Calu3 (cell line): Measurements from ENCODE around the gene GPC3. TPM values are rescaled to one million over a fixed set of nuclear protein-coding genes. Genes with fewer than 3 reads are reported as not detected.

Source experiments
- BruUV-seq: library from RNA; stranded (reverse); fragments of 400-500 nt; replicated peaks from 2 replicates; lab custom pipeline; 2021; lab: Mats Ljungman, UMichigan
- CTCF ChIA-PET: fragments of 300-600 bp; sonication (Branson Sonifier 250); formaldehyde crosslinking; loops from one replicate; lab custom pipeline; 2022; ENCODE audit warnings: antibody characterized with exemption; lab: Charles Lee
- DNase-seq: peaks from one replicate; pipeline ENCODE4 v3.0.0; 2022
- H3K27ac Mint-ChIP-seq: one replicate; pipeline ENCODE4 v1.8.0; 2022; ENCODE audit warnings: mixed read lengths; ENCODE audit not compliant: unreplicated experiment
- H3K27me3 Mint-ChIP-seq: one replicate; pipeline ENCODE4 v1.8.0; 2022; ENCODE audit warnings: mixed read lengths; ENCODE audit not compliant: unreplicated experiment
- H3K36me3 Mint-ChIP-seq: one replicate; pipeline ENCODE4 v1.8.0; 2022; ENCODE audit warnings: mild to moderate bottlenecking, moderate library complexity, mixed read lengths; ENCODE audit not compliant: insufficient read depth, unreplicated experiment
- H3K4me1 Mint-ChIP-seq: one replicate; pipeline ENCODE4 v1.8.0; 2022; ENCODE audit warnings: mild to moderate bottlenecking, low read depth, mixed read lengths; ENCODE audit not compliant: unreplicated experiment
- H3K4me3 Mint-ChIP-seq: one replicate; pipeline ENCODE4 v1.8.0; 2022; ENCODE audit warnings: mild to moderate bottlenecking, low read depth, moderate library complexity, mixed read lengths; ENCODE audit not compliant: unreplicated experiment
- H3K9me3 Mint-ChIP-seq: one replicate; pipeline ENCODE4 v1.8.0; 2022; ENCODE audit warnings: low read depth, mixed read lengths; ENCODE audit not compliant: unreplicated experiment
- intact Hi-C: fragments of 100-400 bp; cut with micrococcal nuclease; formaldehyde crosslinking; loops from one replicate; pipeline ENCODE4 v1.10.0; 2022; ENCODE audit not compliant: unreplicated experiment
- total RNA-seq: library from RNA; stranded (reverse); gene quantifications from 2 replicates; pipeline ENCODE4 v1.2.3, GENCODE V29; 2022
- TF ChIP-seq, protein P1 (sequence below): fragments of 200-600 bp; IDR thresholded peaks from one replicate; pipeline ENCODE4 v1.8.0; 2022; ENCODE audit warnings: antibody characterized with exemption; ENCODE audit not compliant: unreplicated experiment

The GPC3 gene
- total RNA-seq, 1 experiment from 2014 or later, result 2.3 TPM

DNA sequence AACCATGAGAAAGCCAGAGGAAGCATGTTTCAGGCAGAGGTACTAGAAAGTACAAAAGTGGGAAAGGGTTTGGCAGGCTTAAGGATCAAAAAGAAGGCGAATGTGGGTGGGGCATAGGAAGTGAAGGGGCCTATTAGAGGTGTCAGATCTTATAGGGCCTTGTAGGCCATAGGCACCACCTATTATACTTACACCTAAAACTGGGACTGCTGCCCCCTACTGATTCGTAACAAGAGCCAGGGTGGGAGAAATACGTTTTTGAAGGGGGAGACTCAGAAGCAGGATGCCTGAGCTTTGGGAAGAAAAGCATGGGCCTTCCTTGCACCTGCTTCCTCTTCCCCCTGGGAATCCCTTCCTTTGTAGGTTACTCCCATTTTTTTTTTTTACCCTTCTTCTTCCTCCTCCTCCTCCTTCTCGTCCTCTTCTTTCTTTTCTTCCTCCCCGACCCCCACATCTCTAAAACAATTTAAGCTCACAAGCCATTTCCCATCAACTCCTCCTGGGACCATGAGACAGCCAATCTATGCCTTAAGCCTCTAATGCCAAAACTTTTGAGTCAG, 40.7 kb upstream of the GPC3 start:
- H3K4me3 Mint-ChIP-seq, result peak overlapping the region; percentile 53
- DNase-seq, result no peak

DNA sequence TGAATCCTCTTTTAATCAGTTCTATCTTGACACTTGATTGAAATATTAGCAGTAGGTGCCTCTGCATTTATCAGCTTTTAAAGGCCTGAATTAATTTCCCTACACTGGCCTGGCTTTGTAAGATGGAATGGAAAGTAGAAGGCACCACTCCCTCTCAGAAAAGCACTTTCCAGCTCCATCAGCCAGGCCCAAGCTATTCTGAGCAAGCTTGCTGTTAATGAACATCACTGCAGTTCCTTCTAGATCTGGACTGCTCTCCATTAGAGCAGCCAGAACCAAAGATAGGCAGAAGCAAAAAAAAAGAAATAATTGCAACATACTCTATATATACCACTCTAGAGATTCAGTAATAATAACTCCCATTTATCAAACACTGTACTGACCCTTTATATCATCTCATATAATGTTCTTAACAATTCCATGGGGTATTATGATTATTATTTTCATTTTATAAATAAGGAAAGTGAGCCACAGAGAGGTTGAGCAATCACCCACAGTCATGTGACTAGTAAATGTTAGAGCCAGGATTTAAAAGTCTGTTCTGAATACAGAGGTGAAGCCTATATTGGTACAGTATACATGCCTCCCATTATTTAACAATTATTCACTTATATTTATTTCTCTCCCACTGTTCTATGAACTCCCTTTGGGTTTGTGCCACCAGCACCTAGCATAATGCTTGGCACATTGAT, 39.4 kb upstream of the GPC3 start:
- Mint-ChIP-seq H3K4me1 (peaks cover 9% of the 10 kb centered on the region), H3K9me3 (no peaks in the 10 kb centered on the region), H3K36me3 (no peaks in the 10 kb centered on the region), H3K4me3 (no peak overlapping the region), H3K27ac (no peak overlapping the region), H3K27me3 (no peaks in the 10 kb centered on the region)
- no peak for DNase-seq
- TF ChIP-seq, protein P1, sequence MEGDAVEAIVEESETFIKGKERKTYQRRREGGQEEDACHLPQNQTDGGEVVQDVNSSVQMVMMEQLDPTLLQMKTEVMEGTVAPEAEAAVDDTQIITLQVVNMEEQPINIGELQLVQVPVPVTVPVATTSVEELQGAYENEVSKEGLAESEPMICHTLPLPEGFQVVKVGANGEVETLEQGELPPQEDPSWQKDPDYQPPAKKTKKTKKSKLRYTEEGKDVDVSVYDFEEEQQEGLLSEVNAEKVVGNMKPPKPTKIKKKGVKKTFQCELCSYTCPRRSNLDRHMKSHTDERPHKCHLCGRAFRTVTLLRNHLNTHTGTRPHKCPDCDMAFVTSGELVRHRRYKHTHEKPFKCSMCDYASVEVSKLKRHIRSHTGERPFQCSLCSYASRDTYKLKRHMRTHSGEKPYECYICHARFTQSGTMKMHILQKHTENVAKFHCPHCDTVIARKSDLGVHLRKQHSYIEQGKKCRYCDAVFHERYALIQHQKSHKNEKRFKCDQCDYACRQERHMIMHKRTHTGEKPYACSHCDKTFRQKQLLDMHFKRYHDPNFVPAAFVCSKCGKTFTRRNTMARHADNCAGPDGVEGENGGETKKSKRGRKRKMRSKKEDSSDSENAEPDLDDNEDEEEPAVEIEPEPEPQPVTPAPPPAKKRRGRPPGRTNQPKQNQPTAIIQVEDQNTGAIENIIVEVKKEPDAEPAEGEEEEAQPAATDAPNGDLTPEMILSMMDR, result no peak
- intact Hi-C loops, result loop anchor here (5.0 to 10.0 kb wide), 2 partner anchors 180 to 328 kb away; no protein-coding TSS in a partner anchor
- CTCF ChIA-PET, result no interaction called here
- BruUV-seq, result no TSS peak

More for the DNA sequence above, 40.7 kb upstream of the GPC3 start:
- peaks cover 9% of the 10 kb centered on the region for H3K4me1 Mint-ChIP-seq
- BruUV-seq, result no TSS peak
- H3K27ac Mint-ChIP-seq, result no peak overlapping the region
- H3K27me3 Mint-ChIP-seq, result no peaks in the 10 kb centered on the region
- H3K9me3 Mint-ChIP-seq, result no peaks in the 10 kb centered on the region
- CTCF ChIA-PET, result interaction anchor here (0.7 to 1.7 kb wide), 8 partner anchors 9 to 328 kb away, joined by 3 to 14 read pairs (median 4); no protein-coding TSS in a partner anchor
- intact Hi-C loops, result loop anchor here (1.0 to 10.0 kb wide), 3 partner anchors 181 to 329 kb away; no protein-coding TSS in a partner anchor
- TF ChIP-seq, protein P1, result no peak
- no peaks in the 10 kb centered on the region for H3K36me3 Mint-ChIP-seq

DNA sequence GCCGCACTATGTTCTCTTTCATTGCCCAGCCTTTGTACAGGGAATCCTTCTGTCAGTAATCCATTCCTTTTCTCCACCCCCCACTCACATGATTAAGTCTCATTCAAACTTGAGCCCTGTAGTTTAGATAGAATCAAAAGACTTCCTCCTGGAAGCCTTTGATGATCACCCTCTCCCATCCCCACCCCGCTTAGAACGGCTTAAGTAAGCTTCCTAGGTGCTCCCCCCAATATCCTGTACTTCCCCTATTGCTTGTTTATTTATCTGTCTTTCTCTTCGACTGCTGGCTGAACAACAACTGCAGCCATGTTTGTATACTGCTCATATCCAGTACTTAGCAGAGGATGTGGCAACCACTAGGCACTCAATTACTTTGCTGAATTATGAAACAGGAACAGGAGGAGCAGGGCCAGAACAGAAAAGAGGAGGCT, 38.5 kb upstream of the GPC3 start:
- intact Hi-C loops, result loop anchor here (10.0 kb wide), 1 partner anchor 179 kb away; no protein-coding TSS in a partner anchor

DNA sequence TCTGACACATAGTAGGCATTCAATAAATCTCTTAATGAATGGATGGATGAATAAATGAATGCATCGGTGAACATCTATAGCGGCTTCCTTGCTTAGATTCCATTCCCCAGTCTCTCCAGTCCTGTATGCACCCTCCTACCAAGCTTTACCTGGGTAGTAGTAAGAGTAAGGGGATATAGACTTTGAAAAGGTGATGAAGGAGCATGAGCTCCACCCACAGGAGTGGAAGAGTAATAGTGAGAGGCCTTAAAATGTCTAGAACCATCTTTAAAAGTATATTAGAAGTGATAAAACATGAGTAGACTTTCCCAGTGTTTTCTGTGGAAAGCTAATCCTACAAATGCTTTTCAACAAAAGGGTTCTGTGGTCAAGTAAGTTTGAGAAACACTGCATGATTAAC, 35.5 kb upstream of the GPC3 start:
- TF ChIP-seq, protein P1, result no peak
- BruUV-seq, result no TSS peak
- H3K27me3 Mint-ChIP-seq, result peaks cover 7% of the 10 kb centered on the region

More for the DNA sequence above, 38.5 kb upstream of the GPC3 start:
- Mint-ChIP-seq H3K4me3 (no peak overlapping the region), H3K9me3 (no peaks in the 10 kb centered on the region), H3K27me3 (no peaks in the 10 kb centered on the region), H3K4me1 (peaks cover 9% of the 10 kb centered on the region), H3K36me3 (no peaks in the 10 kb centered on the region), H3K27ac (no peak overlapping the region)
- CTCF ChIA-PET, result no interaction called here
- no TSS peak for BruUV-seq
- no peak for DNase-seq
- TF ChIP-seq, protein P1, result no peak

More for the DNA sequence above, 35.5 kb upstream of the GPC3 start:
- Mint-ChIP-seq H3K27ac (no peak overlapping the region), H3K4me1 (peaks cover under 1% of the 10 kb centered on the region), H3K9me3 (no peaks in the 10 kb centered on the region), H3K36me3 (no peaks in the 10 kb centered on the region), H3K4me3 (no peak overlapping the region)
- peak; percentile 11 for DNase-seq
- CTCF ChIA-PET, result interaction anchor here (0.7 to 1.2 kb wide), 3 partner anchors 172 to 323 kb away, joined by 3 to 12 read pairs (median 6); no protein-coding TSS in a partner anchor
- intact Hi-C loops, result loop anchor here (1.0 to 10.0 kb wide), 2 partner anchors 176 to 229 kb away; no protein-coding TSS in a partner anchor
